D341Med (cell line): ENCODE results near the gene PRICKLE3.

Source experiments
- DNase-seq: peaks from one replicate; pipeline ENCODE4 v3.0.0; 2012; ENCODE audit warnings: low spot score

The PRICKLE3 gene

GRCh38 chrX:49186125-49187027, at the start of gene PRICKLE3:
Gene PRICKLE3 (minus strand): TSS chrX:49186373. CDS start chrX:49186297, 76 bp downstream.
- peak; percentile 75 for DNase-seq

DNA sequence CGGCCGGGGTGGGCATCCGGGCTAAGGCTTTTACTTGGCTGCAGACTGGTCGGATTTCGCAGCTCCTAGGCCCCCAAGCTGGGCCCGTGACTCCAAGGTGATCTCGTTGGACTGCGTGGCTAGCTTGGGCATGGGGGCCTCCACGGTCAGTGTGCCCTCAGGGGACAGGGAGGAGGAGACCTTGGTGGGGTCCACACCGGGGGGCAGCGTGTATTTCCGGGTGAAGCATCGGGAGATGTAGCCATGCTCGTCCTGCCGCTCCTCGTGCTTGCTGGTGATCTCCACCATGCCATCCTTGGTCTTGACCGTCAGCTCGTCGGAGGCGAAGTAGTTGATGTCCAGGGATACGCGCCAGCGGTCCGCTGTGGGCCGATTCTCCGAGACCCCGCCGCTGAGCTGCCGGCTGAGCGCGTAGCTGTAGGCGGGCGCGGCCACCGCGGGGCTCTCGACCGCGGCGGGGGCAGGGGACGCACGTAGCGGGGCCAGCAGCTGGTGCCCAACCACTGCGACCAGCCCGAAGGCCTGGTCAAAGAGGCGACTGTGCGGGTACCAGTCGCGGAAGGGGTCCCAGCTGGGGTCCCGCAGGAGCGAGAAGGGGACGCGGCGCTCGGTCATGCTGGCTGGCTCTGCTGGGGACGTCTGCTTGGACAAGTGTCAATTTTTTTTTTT, 47.8 kb upstream of the PRICKLE3 start:
- DNase-seq, result no peak

- peak; percentile 79 for DNase-seq
Measured at GRCh38 chrX:49233176-49233575, 47.0 kb upstream of the PRICKLE3 start, which contains the start of gene CACNA1F. Gene CACNA1F (minus strand): TSS chrX:49233340. CDS start chrX:49233309, 31 bp downstream.

DNA sequence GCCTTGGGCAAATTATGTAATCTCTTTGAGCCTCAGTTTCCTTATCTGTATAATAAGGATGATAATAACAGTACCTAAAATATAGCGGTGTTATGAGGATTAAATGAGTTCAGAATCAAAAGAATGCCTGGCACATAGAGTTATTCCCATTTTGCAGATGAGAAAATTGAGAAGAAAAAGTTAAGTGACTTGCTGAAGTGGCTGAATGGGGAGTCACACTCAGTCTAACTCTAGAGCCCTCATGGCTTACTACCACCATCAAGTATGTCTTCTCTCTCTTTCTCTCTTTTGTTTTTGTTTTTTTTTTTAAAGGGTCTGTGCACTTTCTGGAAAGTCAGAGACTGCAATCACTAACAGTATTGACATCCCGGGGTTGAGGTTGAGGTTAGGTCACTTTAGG, 46.4 kb upstream of the PRICKLE3 start:
- DNase-seq, result no peak

- DNase-seq, result no peak
Measured at GRCh38 chrX:49231333-49232000, 45.3 kb upstream of the PRICKLE3 start.

- DNase-seq, result no peak
Measured at GRCh38 chrX:49230500-49231232, 44.5 kb upstream of the PRICKLE3 start.

DNA sequence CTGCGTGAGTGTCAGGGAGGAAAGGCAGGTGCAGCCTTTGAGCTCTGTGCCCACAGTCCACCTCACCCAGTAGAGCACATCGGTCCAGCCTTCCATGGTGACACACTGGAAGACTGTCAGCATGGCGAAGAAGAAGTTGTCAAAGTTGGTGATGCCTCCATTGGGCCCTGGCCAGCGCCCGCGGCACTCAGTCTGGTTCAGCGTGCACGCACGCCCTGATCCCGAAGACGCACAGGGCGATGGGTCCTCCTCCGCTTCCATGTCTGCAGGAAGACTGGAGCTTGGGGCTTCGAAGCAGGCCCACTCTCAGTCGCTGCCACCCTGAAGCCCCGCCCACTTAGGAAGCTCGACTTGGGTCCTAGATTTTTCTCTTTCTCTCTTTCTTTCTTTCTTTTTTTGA, 42.0 kb upstream of the PRICKLE3 start:
- no peak for DNase-seq

DNA sequence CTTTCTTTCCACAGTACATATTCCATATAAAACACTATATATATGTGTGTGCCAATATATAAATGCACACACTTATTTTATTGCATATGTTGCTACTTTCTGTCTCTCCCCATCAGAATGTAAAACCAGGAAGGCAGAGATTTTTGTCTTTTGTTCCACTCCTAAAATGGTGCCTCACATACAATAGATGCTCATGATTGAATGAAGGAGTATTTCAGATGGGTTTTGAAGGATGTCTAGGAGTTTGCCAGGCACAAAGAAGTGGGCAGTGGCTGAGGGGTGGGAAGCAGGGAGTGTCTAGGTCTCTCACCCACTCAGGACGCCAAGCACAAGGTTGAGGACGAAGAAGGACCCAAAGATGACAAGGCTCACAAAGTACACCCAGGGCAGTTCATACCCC, 41.6 kb upstream of the PRICKLE3 start:
- DNase-seq, result no peak

DNA sequence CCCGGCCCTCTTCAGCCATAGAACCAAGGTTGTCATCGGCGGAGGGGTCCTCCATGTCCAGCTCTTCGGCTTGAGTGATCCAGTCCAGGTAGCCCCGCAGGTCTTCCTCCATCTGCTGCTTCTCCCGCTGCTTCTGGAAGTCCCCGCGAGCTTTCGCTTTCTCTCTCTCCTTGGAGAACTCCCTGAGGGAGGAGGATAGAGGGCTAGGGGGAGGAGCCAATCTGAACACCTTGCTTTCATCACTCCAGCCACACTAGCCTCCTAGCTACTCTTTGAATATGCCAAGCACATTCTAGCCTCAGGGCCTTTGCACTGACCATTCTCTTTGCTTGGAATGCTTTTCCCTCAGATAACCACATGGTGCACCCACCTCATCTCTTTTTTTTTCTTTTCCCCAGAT, 40.8 kb upstream of the PRICKLE3 start:
- no peak for DNase-seq

DNA sequence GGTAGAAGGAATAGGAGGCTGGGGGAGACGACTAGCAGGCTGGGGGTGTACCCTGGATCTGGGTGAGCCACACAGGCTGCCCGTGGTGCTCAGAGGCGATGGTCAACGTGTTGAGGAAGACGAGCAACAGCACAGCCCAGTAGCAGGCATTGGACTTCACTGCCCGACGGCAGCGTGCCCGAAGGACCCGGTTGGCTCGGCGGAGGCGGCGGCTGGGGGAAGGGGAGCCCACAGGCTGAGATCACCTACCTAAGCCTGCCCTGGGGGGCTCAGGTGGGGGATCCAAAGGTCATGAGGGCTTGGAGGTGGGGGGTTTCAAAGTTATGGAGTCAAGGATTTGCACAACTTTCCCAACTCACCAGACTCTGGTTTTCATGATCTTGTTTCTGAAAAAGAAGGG, 39.7 kb upstream of the PRICKLE3 start:
- no peak for DNase-seq

GRCh38 chrX:49221868-49222267, 35.7 kb upstream of the PRICKLE3 start:
- no peak for DNase-seq

DNA sequence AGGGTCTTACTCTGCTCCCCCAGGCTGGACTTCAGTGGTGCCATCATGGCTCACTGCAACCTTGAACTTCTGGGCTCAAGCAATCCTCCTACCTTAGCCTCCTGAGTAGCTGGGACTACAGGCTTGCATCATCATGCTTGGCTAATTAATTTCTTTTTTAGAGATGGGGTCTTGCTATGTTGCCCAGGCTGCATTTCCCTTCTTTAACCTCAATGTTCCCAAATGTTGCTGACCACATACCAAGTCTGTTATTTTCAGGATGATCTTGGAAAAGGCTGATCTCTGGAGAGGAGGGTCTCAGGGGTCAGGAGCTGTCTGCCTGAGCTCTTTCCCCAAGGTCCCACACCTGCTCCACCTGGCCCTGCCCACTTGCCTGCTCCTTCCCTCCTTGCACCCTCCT, 33.9 kb upstream of the PRICKLE3 start:
- no peak for DNase-seq

DNA sequence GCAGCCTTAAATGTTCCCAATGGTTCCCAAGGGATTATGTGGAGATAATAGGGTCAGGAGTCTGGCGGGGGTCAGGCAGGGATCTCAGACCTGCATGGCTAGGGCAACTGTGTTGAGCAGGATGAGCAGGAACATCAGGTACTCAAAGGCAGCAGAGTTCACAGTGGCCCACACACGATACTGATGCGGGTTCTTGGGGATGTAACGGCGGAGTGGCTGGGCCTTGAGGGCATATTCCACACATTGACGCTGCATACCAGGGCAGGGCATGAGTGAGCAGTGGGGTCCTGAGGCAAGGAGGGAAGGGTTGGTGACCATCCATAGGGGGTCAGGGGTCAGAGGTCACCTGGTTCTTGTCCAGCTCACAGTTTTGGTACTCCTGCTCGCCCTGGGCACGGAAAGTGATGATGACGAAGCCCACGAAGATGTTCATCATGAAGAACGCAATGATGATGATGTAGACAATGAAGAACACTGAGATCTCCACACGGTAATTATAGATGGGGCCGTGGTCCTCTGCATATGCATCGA, 28.9 kb upstream of the PRICKLE3 start:
- DNase-seq, result no peak

- no peak for DNase-seq
Measured at GRCh38 chrX:49214416-49214815, 28.2 kb upstream of the PRICKLE3 start.

GRCh38 chrX:49212861-49213260, 26.7 kb upstream of the PRICKLE3 start:
- no peak for DNase-seq

DNA sequence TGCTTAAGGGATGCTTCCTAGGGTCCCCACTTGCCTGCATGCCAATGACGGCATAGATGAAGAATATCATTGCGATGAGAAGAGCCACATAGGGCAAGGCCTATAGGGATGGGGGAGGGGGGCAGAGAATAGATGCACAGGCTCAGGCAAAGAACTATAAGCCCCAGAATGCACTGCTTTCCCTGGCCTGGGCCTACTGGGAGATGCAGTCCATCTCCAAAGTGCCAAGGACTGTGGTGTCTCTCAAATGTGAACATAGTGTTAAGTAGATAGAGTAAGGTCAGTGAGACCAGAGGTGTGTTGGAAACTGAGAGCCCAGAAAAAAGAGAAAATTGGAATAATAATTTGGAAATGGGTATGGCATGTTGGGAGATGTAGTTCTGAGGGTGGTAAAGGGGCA, 26.0 kb upstream of the PRICKLE3 start:
- no peak for DNase-seq

DNA sequence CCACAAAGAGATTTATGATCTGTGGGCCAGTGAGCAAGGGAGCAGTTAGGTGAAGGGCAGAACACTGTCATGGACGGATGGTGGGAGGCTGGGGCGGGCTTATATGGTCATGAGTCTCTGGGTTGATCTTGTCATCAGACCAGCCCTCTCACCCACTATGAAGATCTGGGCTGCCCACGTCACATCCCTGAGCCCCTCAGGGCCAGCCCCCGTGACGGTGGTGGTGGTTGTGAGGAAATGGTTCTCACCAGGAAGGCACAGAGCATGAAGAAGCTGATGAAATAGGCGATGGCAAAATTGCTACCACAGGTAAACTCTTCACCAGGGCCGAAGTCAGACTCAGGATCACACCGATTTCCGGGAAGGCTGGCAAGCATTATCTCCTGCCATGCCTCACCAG, 24.9 kb upstream of the PRICKLE3 start:
- DNase-seq, result no peak

- DNase-seq, result no peak
Measured at GRCh38 chrX:49210406-49210805, 24.2 kb upstream of the PRICKLE3 start.

DNA sequence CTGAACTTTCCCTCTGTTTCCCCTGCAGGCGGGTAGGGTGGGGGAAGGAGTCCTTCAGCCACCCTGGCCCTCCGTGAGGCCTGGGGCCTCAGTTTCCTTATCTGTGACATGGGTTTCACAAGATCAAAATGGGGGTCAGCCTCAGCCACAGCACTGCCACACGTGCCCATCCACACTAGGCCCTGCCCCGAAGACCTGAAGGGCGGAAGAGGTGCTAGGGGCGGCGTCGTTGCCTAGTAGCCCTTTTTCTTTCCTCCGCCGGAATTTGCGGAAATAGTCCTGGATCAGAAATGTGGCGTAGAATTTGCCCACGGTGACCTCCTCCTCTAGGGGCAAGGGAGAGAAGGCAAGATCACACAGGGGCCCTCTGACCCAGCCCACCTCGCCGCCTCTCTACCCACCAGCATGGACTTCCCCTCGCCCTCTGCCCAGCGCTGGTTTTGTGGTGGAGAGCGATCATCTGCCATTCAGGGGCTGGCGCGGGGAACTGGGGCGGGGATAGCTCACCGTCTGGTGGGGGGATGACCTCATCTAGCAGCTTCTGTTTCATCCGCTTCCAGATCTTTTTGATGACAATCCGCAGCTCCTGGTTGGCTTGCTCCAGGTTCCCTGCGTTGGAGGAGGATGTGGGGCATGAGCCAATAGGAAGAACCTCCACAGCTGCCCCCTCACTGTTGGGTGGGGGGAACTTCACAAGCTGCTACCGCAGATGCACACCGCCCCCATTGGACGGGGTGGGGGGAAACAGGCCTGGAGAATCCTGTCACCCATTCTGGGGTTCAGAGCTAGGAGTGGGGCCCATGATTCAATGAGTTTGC, 23.5 kb upstream of the PRICKLE3 start:
- DNase-seq, result no peak

DNA sequence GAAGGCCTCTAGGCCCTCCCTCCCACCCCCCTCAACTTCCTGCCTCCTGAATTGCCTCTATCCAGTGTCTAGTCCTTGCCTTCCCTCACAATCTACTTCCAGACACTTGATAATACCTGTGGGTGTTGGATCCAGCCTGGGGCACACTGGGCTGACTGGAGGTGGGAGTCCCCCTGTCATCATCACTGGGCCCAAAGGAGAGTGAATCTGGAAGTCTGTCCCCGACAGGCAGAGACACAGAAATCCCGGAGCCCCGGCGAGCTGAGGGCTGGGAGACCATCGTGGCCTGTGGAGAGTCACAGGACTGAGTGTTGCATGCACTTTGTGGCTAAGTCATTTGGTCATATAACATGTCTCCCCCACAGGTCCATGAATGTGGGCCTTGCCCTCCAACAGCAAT, 22.2 kb upstream of the PRICKLE3 start:
- DNase-seq, result no peak

- no peak for DNase-seq
Measured at GRCh38 chrX:49206543-49206942, 20.4 kb upstream of the PRICKLE3 start.
